Panc1 (cell line): Measurements from ENCODE around the gene KDM3B. TPM values are rescaled to one million over a fixed set of nuclear protein-coding genes. Genes with fewer than 3 reads are reported as not detected.

Experiments used
- ATAC-seq: fragments of 200-7000 bp; cut with Tn5 transposase; 2 replicates; pipeline ENCODE4 v1.9.1; 2020; ENCODE audit warnings: mild to moderate bottlenecking, moderate library complexity
- BruUV-seq: library from RNA; stranded (reverse); fragments of 400-500 nt; replicated peaks from 2 replicates; lab custom pipeline; 2021; lab: Mats Ljungman, UMichigan
- CTCF ChIA-PET: fragments of 300-600 bp; sonication (Branson Sonifier 250); formaldehyde crosslinking; loops from one replicate; lab custom pipeline; 2022; ENCODE audit warnings: antibody characterized with exemption; lab: Charles Lee
- POLR2A ChIA-PET: fragments of 300-600 bp; sonication (Branson Sonifier 250); formaldehyde crosslinking; loops from one replicate; lab custom pipeline; 2022; ENCODE audit warnings: antibody characterized with exemption; lab: Charles Lee
- DNase-seq: peaks from one replicate; pipeline ENCODE4 v3.0.0-alpha.2; 2010; ENCODE audit warnings: low read depth, low spot score
- H3K27ac ChIP-seq: 2 replicates; pipeline ENCODE4 v1.5.1; 2011; ENCODE audit warnings: mild to moderate bottlenecking, low read length, inconsistent platforms
- H3K27me3 ChIP-seq: fragments of 200-500 bp; sonication (Bioruptor generic); 2 replicates; pipeline ENCODE4 v1.6.0; 2014; ENCODE audit warnings: low read length, inconsistent platforms; ENCODE audit not compliant: control insufficient read depth, insufficient read depth
- H3K36me3 ChIP-seq: fragments of 200-500 bp; sonication (Bioruptor generic); 2 replicates; pipeline ENCODE4 v1.5.1; 2014; ENCODE audit warnings: inconsistent platforms, mild to moderate bottlenecking, low read length, moderate library complexity; ENCODE audit not compliant: control insufficient read depth, insufficient read depth
- H3K4me1 ChIP-seq: 2 replicates; pipeline ENCODE4 v1.5.1; 2011; ENCODE audit warnings: inconsistent platforms, mild to moderate bottlenecking, low read length, moderate library complexity; ENCODE audit not compliant: control insufficient read depth, insufficient read depth
- H3K4me3 ChIP-seq, 2 experiments: 2 replicates each; pipeline ENCODE4 v1.5.1; 2011 to 2012; ENCODE audit warnings: low read depth in 2 of 2, low read length in 2 of 2, mild to moderate bottlenecking in 2 of 2, inconsistent platforms in 1 of 2, moderate library complexity in 1 of 2
- H3K9me3 ChIP-seq: fragments of 200-500 bp; sonication (Bioruptor generic); 2 replicates; pipeline ENCODE4 v1.5.1; 2014; ENCODE audit warnings: low read depth, mild to moderate bottlenecking, inconsistent platforms, low read length, moderate library complexity; ENCODE audit not compliant: control insufficient read depth, insufficient read depth
- CTCF ChIP-seq: fragments of 450-650 bp; IDR thresholded peaks from 2 replicates; pipeline ENCODE4 v1.5.1; 2017; ENCODE audit warnings: mild to moderate bottlenecking
- POLR2AphosphoS5 ChIP-seq: IDR thresholded peaks from 2 replicates; pipeline ENCODE4 v1.6.1; 2012; ENCODE audit warnings: mild to moderate bottlenecking, low read depth, low read length, moderate library complexity
- REST ChIP-seq, 2 experiments: IDR thresholded peaks; 2 replicates each; pipeline ENCODE4 v1.6.1; 2011 to 2012; ENCODE audit warnings: low read depth in 2 of 2, control low read depth in 1 of 2, low read length in 1 of 2, mild to moderate bottlenecking in 1 of 2, moderate library complexity in 1 of 2; ENCODE audit not compliant: insufficient read depth in 1 of 2
- SIN3A ChIP-seq: IDR thresholded peaks from 2 replicates; pipeline ENCODE4 v1.6.1; 2012; ENCODE audit warnings: low read depth, mild to moderate bottlenecking, low read length, moderate library complexity, borderline replicate concordance; ENCODE audit not compliant: insufficient read depth
- TCF7L2 ChIP-seq: IDR thresholded peaks from 2 replicates; pipeline ENCODE4 v1.6.1; 2011; ENCODE audit warnings: mild to moderate bottlenecking, low read depth, low read length, inconsistent platforms
- in situ Hi-C: cut with HindIII; loops from 2 replicates; pipeline ENCODE4 v1.10.0; 2016; ENCODE audit warnings: low sequenced_read_pairs, low pct_unique_long_range_greater_than_20kb
- intact Hi-C: fragments of 100-400 bp; cut with micrococcal nuclease; formaldehyde crosslinking; loops from one replicate; pipeline ENCODE4 v1.10.0; 2022; ENCODE audit not compliant: unreplicated experiment
- total RNA-seq: library from RNA; stranded (reverse); gene quantifications from one replicate; pipeline ENCODE4 v1.2.1, GENCODE V29; 2021; ENCODE audit not compliant: unreplicated experiment

The KDM3B gene
- total RNA-seq, 1 experiment from 2014 or later: 65.0 TPM

GRCh38 chr5:138370537-138370936, 18.1 kb downstream of the KDM3B start:
- no peak overlapping the region for H3K27ac ChIP-seq
- H3K27me3 ChIP-seq: no peaks in the 10 kb centered on the region
- DNase-seq (no peak), ATAC-seq (no peak)
- POLR2A ChIA-PET: no interaction called here
- peaks cover 8% of the 10 kb centered on the region; the same call in 1 of the 2 replicates for H3K4me1 ChIP-seq
- in situ Hi-C loops (no loop called here), intact Hi-C loops (no loop called here)
- CTCF ChIA-PET: interaction anchor here (0.6 to 0.7 kb wide), 2 partner anchors 59 to 206 kb away, joined by 3 read pairs; no protein-coding TSS in a partner anchor
- no peaks in the 10 kb centered on the region for H3K9me3 ChIP-seq
- no TSS peak for BruUV-seq
- TF ChIP-seq SIN3A (no peak), POLR2AphosphoS5 (no peak), REST (IDR thresholded peaks at IDR 0.05; ENCODE audit: insufficient read depth in 1 of 2, low read depth in 2 of 2, low read length in 1 of 2) (no peak), TCF7L2 (no peak), CTCF (no peak)
- peaks cover 3% of the 10 kb centered on the region for H3K36me3 ChIP-seq
- H3K4me3 ChIP-seq: no peak overlapping the region

- ATAC-seq (no peak), DNase-seq (no peak)
- Histone ChIP-seq H3K27me3 (no peaks in the 10 kb centered on the region), H3K36me3 (peaks cover 3% of the 10 kb centered on the region), H3K9me3 (no peaks in the 10 kb centered on the region), H3K4me1 (peaks cover 4% of the 10 kb centered on the region; the same call in 1 of the 2 replicates), H3K4me3 (no peak overlapping the region), H3K27ac (no peak overlapping the region)
- ChIA-PET CTCF (no interaction called here), POLR2A (interaction anchor here (0.6 kb wide), 1 partner anchor 10 kb away, joined by 13 read pairs; no protein-coding TSS in a partner anchor)
- TF ChIP-seq TCF7L2 (no peak), REST (IDR thresholded peaks at IDR 0.05; ENCODE audit: insufficient read depth in 1 of 2, low read depth in 2 of 2, low read length in 1 of 2) (no peak), SIN3A (no peak)
- in situ Hi-C loops: no loop called here
- no TSS peak for BruUV-seq
- intact Hi-C loops: no loop called here
Measured at GRCh38 chr5:138371454-138371853, 19.0 kb downstream of the KDM3B start.
